Esophagus (tissue), 2 donors: Measurements from ENCODE around the gene ALDH16A1. TPM values are rescaled to one million over a fixed set of nuclear protein-coding genes. Genes with fewer than 3 reads are reported as not detected.
"Not testable (repeated sequence)": the region's sequence is repeated elsewhere in the genome, so short reads cannot be mapped to it uniquely, and the experiment has no call there.

Experiments used
- H3K27ac ChIP-seq, 2 donors: one replicate each; pipeline ENCODE4 v1.5.1; 2013; ENCODE audit warnings: low read depth in 2 of 2, mild to moderate bottlenecking in 2 of 2, inconsistent platforms in 1 of 2, low read length in 1 of 2, moderate library complexity in 1 of 2
- H3K27me3 ChIP-seq, 2 donors: one replicate each; pipeline ENCODE4 v1.6.1; 2013; ENCODE audit warnings: low read length in 2 of 2, control low read depth in 1 of 2, mild to moderate bottlenecking in 1 of 2; ENCODE audit not compliant: insufficient read depth in 2 of 2, control insufficient read depth in 1 of 2
- H3K36me3 ChIP-seq, 2 donors: one replicate each; pipeline ENCODE4 v1.6.1; 2013; ENCODE audit warnings: low read length in 1 of 2; ENCODE audit not compliant: control insufficient read depth in 2 of 2, insufficient read depth in 2 of 2
- H3K4me1 ChIP-seq, 2 donors: one replicate each; pipeline ENCODE4 v1.6.1; 2013; ENCODE audit warnings: low read length in 1 of 2; ENCODE audit not compliant: control insufficient read depth in 2 of 2, insufficient read depth in 2 of 2
- H3K4me3 ChIP-seq, 2 donors: one replicate each; pipeline ENCODE4 v1.5.1; 2013; ENCODE audit warnings: low read length in 2 of 2, mild to moderate bottlenecking in 2 of 2, low read depth in 1 of 2, moderate library complexity in 1 of 2
- H3K9me3 ChIP-seq, 2 donors: one replicate each; pipeline ENCODE4 v1.6.1; 2013; ENCODE audit warnings: mild to moderate bottlenecking in 2 of 2, low read depth in 1 of 2, low read length in 1 of 2, moderate library complexity in 1 of 2; ENCODE audit not compliant: control insufficient read depth in 2 of 2, insufficient read depth in 1 of 2
- WGBS, 2 donors: extraction: QIAGEN DNeasy Blood & Tissue Kit; methylation state at CpG; one replicate each; pipeline ENCODE4 v1.1.7; 2013; 5-methylcytosine and 5-hydroxymethylcytosine counted together
- polyA plus RNA-seq, 2 donors: library from polyadenylated mRNA; stranded (reverse); fragments of 200-250 nt; gene quantifications; one replicate each; pipeline ENCODE4 v1.2.3, GENCODE V29; 2013
- donor health status: healthy with polysubstance abuse.
- donor health status: Bipolar disorder and iron deficiency.

ALDH16A1 gene
- polyA plus RNA-seq, 2 donors = 29.4 to 29.9 TPM

DNA sequence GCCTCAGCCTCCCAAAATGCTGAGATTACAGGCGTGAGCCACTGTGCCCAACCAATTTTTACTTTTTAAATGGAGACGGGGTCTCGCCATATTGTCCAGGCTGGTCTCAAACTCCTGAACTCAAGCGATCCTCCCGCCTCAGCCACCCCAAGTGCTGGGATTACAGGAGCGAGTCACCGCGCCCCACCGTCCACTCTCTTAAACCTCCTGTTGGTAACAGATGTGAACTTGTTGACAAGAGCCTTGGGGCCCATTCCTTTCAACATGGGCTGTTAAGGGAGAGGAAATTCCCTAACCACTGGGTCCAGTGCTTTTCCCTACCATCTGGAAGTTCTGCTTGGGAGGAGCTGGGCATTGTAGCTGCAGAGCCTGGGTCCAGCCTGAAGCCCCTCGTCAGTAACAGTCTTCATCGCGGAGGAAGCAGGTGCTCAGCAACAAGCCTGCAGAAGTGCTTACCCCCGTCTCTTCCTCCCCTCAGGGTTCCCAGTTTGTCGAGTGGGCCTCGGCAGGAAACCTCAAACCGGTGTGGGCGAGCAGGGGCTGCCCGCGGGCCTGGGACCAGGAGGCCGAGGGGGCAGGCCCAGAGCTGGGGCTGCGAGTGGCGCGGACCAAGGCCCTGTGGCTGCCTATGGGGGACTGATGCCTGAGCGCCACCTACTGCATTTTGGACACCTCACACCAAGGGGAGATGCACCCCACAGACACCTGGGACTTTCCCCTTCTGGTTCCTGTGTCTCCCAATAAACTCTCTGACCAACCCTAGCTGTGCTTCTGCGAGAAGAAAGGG is 17.0 kb downstream of the ALDH16A1 start:
- H3K4me3 ChIP-seq = no peak overlapping the region
- no peaks in the 10 kb centered on the region for H3K27me3 ChIP-seq
- peaks cover 0 to 8% of the 10 kb centered on the region in 2 donors for H3K36me3 ChIP-seq
- H3K9me3 ChIP-seq = no peaks in the 10 kb centered on the region
- 78 to 80% methylated on average over 25 of the region's 25 CpGs for WGBS, 2 donors
- peak overlapping the region; percentile 22 to 94 for H3K27ac ChIP-seq
- H3K4me1 ChIP-seq = peaks cover 2 to 16% of the 10 kb centered on the region in 2 donors

DNA sequence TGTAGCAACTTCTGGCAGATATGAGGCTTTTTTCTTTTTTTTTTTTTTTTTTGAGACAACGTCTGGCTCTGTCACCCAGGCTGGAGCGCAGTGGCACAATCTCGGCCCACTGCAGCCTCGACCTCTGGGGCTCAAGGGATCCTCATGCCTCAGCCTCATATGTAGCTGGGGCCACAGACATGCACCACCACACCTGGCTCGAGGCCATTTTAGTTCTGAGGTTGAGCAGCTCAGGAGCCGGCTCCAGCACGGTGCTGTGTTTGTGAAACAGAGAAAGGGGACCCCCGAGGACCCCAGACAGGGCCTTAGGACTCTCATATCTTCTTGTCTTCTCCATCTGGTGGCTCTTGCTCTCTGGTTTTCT is 17.6 kb downstream of the ALDH16A1 start:
- H3K4me1 ChIP-seq = peaks cover 2 to 16% of the 10 kb centered on the region in 2 donors
- H3K27me3 ChIP-seq = no peaks in the 10 kb centered on the region
- H3K27ac ChIP-seq = no peak overlapping the region
- no peaks in the 10 kb centered on the region for H3K9me3 ChIP-seq
- peaks cover 0 to 8% of the 10 kb centered on the region in 2 donors for H3K36me3 ChIP-seq
- 74 to 75% methylated on average over 8 of the region's 8 CpGs for WGBS, 2 donors
- H3K4me3 ChIP-seq = no peak overlapping the region

DNA sequence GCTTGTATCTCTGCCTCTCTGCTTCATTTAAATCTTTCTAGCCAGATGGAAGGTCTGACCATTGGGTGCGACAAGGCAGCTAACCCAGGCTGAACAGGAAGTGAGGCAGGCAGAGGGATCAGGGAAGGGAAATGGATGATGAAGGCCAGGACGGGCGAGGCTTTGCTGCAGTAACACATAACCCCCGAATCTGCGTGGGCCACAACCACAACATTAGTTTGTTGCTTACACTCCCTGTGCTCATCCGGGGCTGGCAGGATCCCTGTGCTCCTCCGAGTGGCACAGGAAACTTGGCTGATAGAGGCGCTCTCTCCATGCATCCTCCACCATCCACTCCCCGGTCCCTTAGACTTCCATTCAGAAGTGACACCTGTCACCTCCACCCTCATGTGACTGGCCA is 19.9 kb downstream of the ALDH16A1 start:
- H3K27me3 ChIP-seq = no peaks in the 10 kb centered on the region
- H3K36me3 ChIP-seq = no peaks in the 10 kb centered on the region
- 73 to 74% methylated on average over 9 of the region's 9 CpGs for WGBS, 2 donors
- H3K9me3 ChIP-seq = no peaks in the 10 kb centered on the region
- no peak overlapping the region for H3K4me3 ChIP-seq
- peak overlapping the region in 1 of 2 donors; percentile 24 for H3K27ac ChIP-seq
- peaks cover 2 to 16% of the 10 kb centered on the region in 2 donors for H3K4me1 ChIP-seq

DNA sequence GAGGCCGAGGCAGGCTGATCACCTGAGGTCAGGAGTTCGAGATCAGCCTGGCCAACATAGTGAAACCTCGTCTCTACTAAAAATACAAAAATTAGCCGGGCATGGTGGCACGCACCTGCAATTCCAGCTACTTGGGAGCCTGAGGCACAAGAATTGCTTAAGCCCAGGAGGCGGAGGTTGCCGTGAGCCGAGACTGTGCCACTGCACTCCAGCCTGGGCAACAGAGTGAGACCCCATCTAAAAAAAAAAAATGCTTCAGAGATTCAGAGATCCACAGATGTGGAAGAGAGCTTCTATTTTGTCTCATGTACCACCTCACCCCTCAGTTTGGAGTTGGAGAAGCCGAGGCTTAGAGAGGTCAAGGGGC is 20.5 kb downstream of the ALDH16A1 start:
- peak overlapping the region; percentile 47 to 64 for H3K4me3 ChIP-seq
- H3K9me3 ChIP-seq, H3K36me3 ChIP-seq, H3K27me3 ChIP-seq: not testable (repeated sequence)
- WGBS, 2 donors = 59 to 63% methylated on average over 9 of the region's 9 CpGs
- H3K4me1 ChIP-seq = peaks cover under 1 to 12% of the 10 kb centered on the region in 2 donors
- peak overlapping the region; percentile 71 to 81 for H3K27ac ChIP-seq

DNA sequence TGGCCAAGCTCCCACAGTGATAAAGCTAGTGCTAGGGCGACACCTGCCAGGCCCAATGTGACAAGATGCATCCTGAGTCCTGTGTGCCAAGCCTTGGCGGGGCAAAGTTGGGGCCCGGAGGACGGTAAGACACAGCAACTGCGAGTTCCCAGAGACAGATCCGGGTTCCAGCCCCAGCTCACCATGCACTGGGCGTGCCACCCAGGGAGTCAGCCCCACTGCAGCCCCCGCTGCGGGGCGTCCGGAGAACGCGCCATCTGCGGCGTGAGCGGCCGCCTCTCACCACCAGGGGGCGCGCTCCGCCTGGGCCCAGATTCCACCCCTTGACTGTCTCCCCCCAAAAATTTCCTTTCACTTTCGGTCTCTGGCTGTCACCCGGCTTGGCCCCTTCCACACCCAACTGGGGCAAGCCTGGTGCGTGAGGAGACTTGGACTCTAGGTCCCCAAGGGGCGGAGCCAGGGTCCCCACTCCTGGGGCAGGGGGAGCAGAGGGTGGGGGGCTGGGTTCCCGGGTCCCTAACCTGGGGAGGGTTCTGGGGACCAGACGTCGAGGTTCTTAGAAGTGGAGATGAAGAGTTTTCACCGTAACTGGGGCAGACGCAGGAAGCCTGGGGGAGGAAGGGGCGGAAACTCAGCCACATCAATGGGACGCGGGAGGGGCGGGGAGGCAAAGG is 21.0 kb downstream of the ALDH16A1 start, which contains the start of gene FLT3LG:
Gene FLT3LG (plus strand): TSS at position 348 of the 674 bp plus-strand sequence. CDS start 425 bp downstream, outside the sequence.
- Histone ChIP-seq H3K4me3 (peak within 1 kb of the TSS; percentile 47 to 64), H3K9me3 (no peaks in the 10 kb centered on the region), H3K27me3 (no peaks in the 10 kb centered on the region), H3K4me1 (peaks cover 0 to 8% of the 10 kb centered on the region in 2 donors), H3K27ac (peak within 1 kb of the TSS; percentile 71 to 81), H3K36me3 (no peaks in the 10 kb centered on the region)
- 1 to 2% methylated on average over 33 of the region's 33 CpGs for WGBS, 2 donors

DNA sequence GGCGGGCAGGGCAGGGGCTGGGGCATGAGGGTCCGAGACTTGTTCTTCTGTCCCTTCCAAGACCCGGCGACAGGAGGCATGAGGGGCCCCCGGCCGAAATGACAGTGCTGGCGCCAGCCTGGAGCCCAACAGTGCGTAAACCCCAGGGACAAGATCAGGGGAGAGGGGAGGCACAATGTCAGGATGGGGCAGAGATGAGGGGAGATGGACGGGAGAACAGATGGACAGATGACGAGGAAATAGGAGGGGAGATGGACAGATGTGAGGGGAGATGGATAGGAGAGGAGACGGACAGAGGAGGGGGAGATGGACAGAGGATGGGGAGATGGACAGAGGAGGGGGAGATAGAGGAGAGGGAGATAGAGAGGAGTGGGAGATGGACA is 21.5 kb downstream of the ALDH16A1 start:
- WGBS, 2 donors = 8 to 11% methylated on average over 11 of the region's 11 CpGs
- H3K9me3 ChIP-seq = no peaks in the 10 kb centered on the region
- peaks cover 0 to 8% of the 10 kb centered on the region in 2 donors for H3K4me1 ChIP-seq
- no peaks in the 10 kb centered on the region for H3K36me3 ChIP-seq
- peak overlapping the region; percentile 47 to 64 for H3K4me3 ChIP-seq
- peak overlapping the region; percentile 71 to 81 for H3K27ac ChIP-seq
- H3K27me3 ChIP-seq = no peaks in the 10 kb centered on the region

DNA sequence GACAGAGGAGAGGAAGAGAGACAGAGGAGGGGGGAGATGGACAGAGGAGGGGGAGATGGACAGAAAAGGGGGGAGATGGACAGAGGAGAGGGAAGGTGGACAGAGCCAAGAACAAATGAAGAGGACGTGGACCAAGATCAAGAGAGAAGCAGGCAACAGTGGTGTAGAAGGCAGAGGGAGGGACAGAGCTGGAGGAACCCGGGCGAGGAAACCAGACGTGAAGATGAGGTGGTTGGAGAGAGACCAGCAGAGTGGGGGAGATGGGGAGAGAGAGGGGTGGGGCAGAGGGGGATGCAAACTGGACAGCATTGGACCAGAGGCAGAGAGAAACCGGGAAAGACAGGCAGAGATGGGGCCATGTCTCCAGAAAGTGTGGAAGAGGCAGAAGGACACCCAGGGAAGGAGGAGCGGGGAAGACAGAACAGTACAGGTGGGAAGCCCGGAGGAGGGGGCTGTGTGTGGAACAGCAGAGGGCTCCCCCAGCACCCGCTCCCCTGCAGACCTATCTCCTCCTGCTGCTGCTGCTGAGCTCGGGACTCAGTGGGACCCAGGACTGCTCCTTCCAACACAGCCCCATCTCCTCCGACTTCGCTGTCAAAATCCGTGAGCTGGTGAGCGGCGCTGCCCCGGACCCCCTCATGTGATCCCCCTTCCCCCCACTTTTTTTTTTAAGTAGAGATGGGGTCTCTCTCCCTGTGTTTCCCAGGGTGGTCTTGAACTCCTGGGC is 22.3 kb downstream of the ALDH16A1 start:
- 63 to 67% methylated on average over 13 to 15 of the region's 15 CpGs for WGBS, 2 donors
- H3K4me1 ChIP-seq = peaks cover 0 to 5% of the 10 kb centered on the region in 2 donors
- peaks cover 0 to 2% of the 10 kb centered on the region in 2 donors for H3K36me3 ChIP-seq
- H3K4me3 ChIP-seq = peak overlapping the region in 1 of 2 donors; percentile 14
- H3K27me3 ChIP-seq = no peaks in the 10 kb centered on the region
- no peaks in the 10 kb centered on the region for H3K9me3 ChIP-seq
- H3K27ac ChIP-seq = peak overlapping the region; percentile 61 to 81

DNA sequence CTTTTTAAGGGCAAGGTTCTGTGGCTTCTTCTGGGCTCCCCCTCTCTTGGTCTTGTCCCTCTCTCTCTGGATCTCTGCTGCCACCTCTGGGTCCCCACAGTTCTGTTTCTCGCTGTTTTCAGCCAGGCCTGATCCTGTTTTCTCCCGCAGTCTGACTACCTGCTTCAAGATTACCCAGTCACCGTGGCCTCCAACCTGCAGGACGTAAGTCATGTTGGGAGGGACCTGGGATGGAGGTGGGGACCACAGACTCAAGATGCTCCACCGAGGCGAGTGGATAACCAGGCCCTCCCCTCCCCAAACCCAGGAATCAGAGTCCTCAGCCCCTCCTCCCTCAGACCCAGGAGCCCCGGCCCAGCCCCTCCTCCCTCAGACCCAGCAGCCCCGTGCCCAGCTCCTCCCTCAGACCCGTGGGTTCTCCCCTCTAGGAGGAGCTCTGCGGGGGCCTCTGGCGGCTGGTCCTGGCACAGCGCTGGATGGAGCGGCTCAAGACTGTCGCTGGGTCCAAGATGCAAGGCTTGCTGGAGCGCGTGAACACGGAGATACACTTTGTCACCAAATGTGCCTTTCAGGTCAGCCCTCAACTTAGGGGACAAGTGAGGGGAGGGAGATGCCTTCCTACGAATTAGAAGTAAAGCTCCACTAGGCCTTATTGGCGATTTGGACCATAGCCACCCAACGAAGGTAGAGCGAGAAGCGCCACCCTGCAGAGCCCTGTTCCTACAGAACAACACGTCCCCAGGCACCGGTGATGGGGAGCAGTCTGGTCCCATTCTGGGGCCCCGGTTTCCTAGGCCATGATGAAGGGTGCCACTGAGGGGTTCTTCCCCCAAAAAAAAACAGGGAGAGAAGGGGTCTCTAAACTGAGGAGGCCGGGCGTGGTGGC is 23.2 kb downstream of the ALDH16A1 start:
- 59 to 62% methylated on average over 27 of the region's 27 CpGs for WGBS, 2 donors
- Histone ChIP-seq H3K4me1 (peaks cover 0 to 5% of the 10 kb centered on the region in 2 donors), H3K36me3 (peaks cover 0 to 3% of the 10 kb centered on the region in 2 donors), H3K9me3 (no peaks in the 10 kb centered on the region), H3K27ac (no peak overlapping the region), H3K27me3 (no peaks in the 10 kb centered on the region), H3K4me3 (no peak overlapping the region)
